Endodermal cell (in vitro differentiated cells): Measurements from ENCODE around the gene SDK1. TPM values are rescaled to one million over a fixed set of nuclear protein-coding genes. Genes with fewer than 3 reads are reported as not detected.
"Not testable (repeated sequence)": the region's sequence is repeated elsewhere in the genome, so short reads cannot be mapped to it uniquely, and the experiment has no call there.

Experiments
- DNase-seq: peaks from one replicate; pipeline ENCODE4 v3.0.0-alpha.2; 2017
- H3K27ac ChIP-seq: 2 replicates; pipeline ENCODE4 v1.5.1; 2013; ENCODE audit warnings: mild to moderate bottlenecking, low read depth, low read length, moderate library complexity
- H3K27me3 ChIP-seq: 2 replicates; pipeline ENCODE4 v1.6.1; 2013; ENCODE audit warnings: mild to moderate bottlenecking, low read length, moderate library complexity; ENCODE audit not compliant: insufficient read depth, control insufficient read depth, poor library complexity, severe bottlenecking
- H3K36me3 ChIP-seq: 2 replicates; pipeline ENCODE4 v1.7.0; 2013; ENCODE audit warnings: mild to moderate bottlenecking, low read length, moderate library complexity; ENCODE audit not compliant: control insufficient read depth, insufficient read depth
- H3K4me1 ChIP-seq: one replicate; pipeline ENCODE4 v1.7.0; 2013; ENCODE audit warnings: low read length; ENCODE audit not compliant: control insufficient read depth, insufficient read depth
- H3K4me3 ChIP-seq: 2 replicates; pipeline ENCODE4 v1.5.1; 2013; ENCODE audit warnings: mild to moderate bottlenecking, low read length, moderate library complexity
- H3K9ac ChIP-seq: 2 replicates; pipeline ENCODE4 v1.6.1; 2013; ENCODE audit warnings: mild to moderate bottlenecking, low read length, moderate library complexity; ENCODE audit not compliant: poor library complexity, severe bottlenecking; ENCODE audit errors: extremely low read depth
- H3K9me3 ChIP-seq: 2 replicates; pipeline ENCODE4 v1.6.1; 2013; ENCODE audit warnings: mild to moderate bottlenecking, low read length, moderate library complexity; ENCODE audit not compliant: control insufficient read depth
- H3K27ac Mint-ChIP-seq: 2 replicates; pipeline ENCODE4 v1.8.0; 2020; ENCODE audit warnings: mixed read lengths
- H3K27me3 Mint-ChIP-seq: 2 replicates; pipeline ENCODE4 v1.8.0; 2021; ENCODE audit warnings: mild to moderate bottlenecking, mixed read lengths; ENCODE audit not compliant: insufficient read depth
- H3K36me3 Mint-ChIP-seq: 2 replicates; pipeline ENCODE4 v1.8.0; 2020; ENCODE audit warnings: low read depth, mixed read lengths
- H3K4me1 Mint-ChIP-seq: 2 replicates; pipeline ENCODE4 v1.8.0; 2020; ENCODE audit warnings: mixed read lengths
- H3K4me3 Mint-ChIP-seq: 2 replicates; pipeline ENCODE4 v1.8.0; 2020; ENCODE audit warnings: mild to moderate bottlenecking, moderate library complexity, mixed read lengths
- H3K9me3 Mint-ChIP-seq: 2 replicates; pipeline ENCODE4 v1.8.0; 2020; ENCODE audit warnings: mild to moderate bottlenecking, mixed read lengths
- WGBS, 2 experiments: methylation state at CpG; one replicate each; pipeline versions ENCODE4 v1.1.5 to v1.1.7; 2013; ENCODE audit warnings: missing lambda C conversion rate in 2 of 2, mixed read lengths in 1 of 2; ENCODE audit not compliant: insufficient coverage in 1 of 2, insufficient read length in 1 of 2; 5-methylcytosine and 5-hydroxymethylcytosine counted together
- total RNA-seq, 2 donors: library from RNA; stranded (reverse); fragmentation: NEBNext Ultra II Directional in 1 of 2; extraction: Animal tissue kit (Norgen Biotek cat#: 25700) in 1 of 2; gene quantifications; 2 replicates in 1 of 2; 3 replicates in 1 of 2; pipeline ENCODE4 v1.2.1, GENCODE V29; 2021
- TF ChIP-seq, protein P1 (sequence below): fragments of 200-600 bp; sonication (generic); conservative IDR thresholded peaks from 2 replicates; pipeline ENCODE4 v1.5.0; 2021; ENCODE audit warnings: antibody characterized with exemption, mild to moderate bottlenecking

Gene SDK1
- total RNA-seq, 2 donors from 2014 or later, result 22.7 to 23.1 TPM

DNA sequence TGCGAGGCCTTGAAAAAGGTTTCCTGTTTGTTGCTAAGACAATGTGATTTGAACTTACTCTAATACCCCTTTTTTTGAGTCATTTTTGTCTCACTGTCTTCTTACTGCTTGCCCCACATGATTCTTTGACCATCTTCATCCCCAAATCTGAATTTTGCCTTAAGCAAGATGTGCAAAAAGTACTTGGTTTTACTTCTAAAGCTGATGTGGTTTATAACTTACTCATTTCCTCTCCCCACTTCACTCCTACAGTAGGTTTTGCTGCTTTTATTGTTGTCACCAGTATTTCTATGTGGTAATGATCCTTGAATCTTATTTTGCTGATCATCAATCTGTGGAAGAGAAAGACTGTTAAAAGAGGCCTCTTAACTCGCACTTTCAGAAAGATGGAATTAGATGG, 396.4 kb downstream of the SDK1 start:
- no peaks in the 10 kb centered on the region for H3K9me3 Mint-ChIP-seq
- DNase-seq, result no peak
- Histone ChIP-seq H3K4me3 (no peak overlapping the region), H3K27ac (no peak overlapping the region), H3K4me1 (no peaks in the 10 kb centered on the region), H3K9me3 (no peaks in the 10 kb centered on the region), H3K27me3 (no peaks in the 10 kb centered on the region), H3K36me3 (no peaks in the 10 kb centered on the region), H3K9ac (no peak overlapping the region)
- 92 to 100% methylated on average over 2 of the region's 2 CpGs for WGBS, 2 experiments
- TF ChIP-seq, protein P1, sequence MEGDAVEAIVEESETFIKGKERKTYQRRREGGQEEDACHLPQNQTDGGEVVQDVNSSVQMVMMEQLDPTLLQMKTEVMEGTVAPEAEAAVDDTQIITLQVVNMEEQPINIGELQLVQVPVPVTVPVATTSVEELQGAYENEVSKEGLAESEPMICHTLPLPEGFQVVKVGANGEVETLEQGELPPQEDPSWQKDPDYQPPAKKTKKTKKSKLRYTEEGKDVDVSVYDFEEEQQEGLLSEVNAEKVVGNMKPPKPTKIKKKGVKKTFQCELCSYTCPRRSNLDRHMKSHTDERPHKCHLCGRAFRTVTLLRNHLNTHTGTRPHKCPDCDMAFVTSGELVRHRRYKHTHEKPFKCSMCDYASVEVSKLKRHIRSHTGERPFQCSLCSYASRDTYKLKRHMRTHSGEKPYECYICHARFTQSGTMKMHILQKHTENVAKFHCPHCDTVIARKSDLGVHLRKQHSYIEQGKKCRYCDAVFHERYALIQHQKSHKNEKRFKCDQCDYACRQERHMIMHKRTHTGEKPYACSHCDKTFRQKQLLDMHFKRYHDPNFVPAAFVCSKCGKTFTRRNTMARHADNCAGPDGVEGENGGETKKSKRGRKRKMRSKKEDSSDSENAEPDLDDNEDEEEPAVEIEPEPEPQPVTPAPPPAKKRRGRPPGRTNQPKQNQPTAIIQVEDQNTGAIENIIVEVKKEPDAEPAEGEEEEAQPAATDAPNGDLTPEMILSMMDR, result no peak
- H3K36me3 Mint-ChIP-seq, result no peaks in the 10 kb centered on the region
- no peak overlapping the region for H3K4me3 Mint-ChIP-seq
- peaks cover 9% of the 10 kb centered on the region for H3K4me1 Mint-ChIP-seq
- H3K27ac Mint-ChIP-seq, result no peak overlapping the region
- no peaks in the 10 kb centered on the region for H3K27me3 Mint-ChIP-seq

DNA sequence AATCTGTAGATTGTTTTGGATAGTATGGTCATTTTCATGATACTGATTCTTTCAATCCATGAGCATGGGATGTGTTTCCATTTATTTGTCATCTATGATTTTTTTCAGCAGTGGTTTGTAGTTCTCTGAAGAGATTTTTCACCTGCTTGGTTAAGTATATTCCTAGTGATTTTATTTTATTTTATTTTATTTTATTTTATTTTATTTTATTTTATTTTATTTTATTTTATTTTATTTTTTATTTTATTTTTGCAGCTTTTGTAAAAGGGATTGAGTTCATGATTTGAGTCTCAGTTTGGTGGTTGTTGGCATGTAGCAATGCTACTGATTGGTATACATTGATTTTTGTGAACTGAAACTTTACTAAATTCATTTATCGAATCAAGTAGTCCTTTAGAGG, 404.2 kb downstream of the SDK1 start:
- Mint-ChIP-seq H3K27me3 (no peaks in the 10 kb centered on the region), H3K4me1 (peaks cover 10% of the 10 kb centered on the region), H3K36me3 (peaks cover 24% of the 10 kb centered on the region), H3K27ac (no peak overlapping the region), H3K9me3 (peaks cover 41% of the 10 kb centered on the region), H3K4me3 (no peak overlapping the region)
- Histone ChIP-seq H3K4me1 (no peaks in the 10 kb centered on the region), H3K27me3 (no peaks in the 10 kb centered on the region), H3K27ac (no peak overlapping the region), H3K9me3 (peaks cover 30% of the 10 kb centered on the region), H3K36me3 (no peaks in the 10 kb centered on the region), H3K4me3 (no peak overlapping the region), H3K9ac (no peak overlapping the region)
- TF ChIP-seq, protein P1, result no peak
- DNase-seq, result no peak
- 83 to 94% methylated on average over 1 of the region's 1 CpG for WGBS, 2 experiments

DNA sequence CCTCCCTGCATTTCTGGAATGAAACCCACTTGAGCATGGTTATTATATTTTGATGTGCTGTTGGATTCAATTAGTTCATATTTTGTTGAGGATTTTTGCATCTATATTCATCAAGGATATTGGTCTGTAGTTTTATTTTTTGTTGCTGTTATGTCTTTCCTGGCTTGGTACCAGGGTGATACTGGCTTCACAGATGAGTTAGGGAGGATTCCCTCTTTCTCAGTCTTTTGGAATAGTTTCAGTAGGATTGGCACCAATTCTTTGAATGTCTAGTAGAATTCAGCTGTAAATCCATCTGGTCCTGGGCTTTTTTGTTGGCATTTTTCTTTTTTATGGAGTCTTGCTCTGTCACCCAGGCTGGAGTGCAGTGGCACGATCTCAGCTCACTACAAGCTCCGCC, 405.0 kb downstream of the SDK1 start:
- H3K4me3 ChIP-seq, H3K27ac Mint-ChIP-seq, H3K4me3 Mint-ChIP-seq, DNase-seq, H3K27ac ChIP-seq, H3K27me3 Mint-ChIP-seq, H3K9ac ChIP-seq, H3K27me3 ChIP-seq, H3K4me1 ChIP-seq, H3K36me3 ChIP-seq: not testable (repeated sequence)
- H3K9me3 ChIP-seq, result peaks cover 31% of the 10 kb centered on the region
- peaks cover 24% of the 10 kb centered on the region for H3K36me3 Mint-ChIP-seq
- H3K4me1 Mint-ChIP-seq, result peaks cover 14% of the 10 kb centered on the region
- 96% methylated on average over 2 of the region's 2 CpGs; no CpG with 5 or more reads in 1 of the 2 experiments for WGBS, 2 experiments
- H3K9me3 Mint-ChIP-seq, result peaks cover 41% of the 10 kb centered on the region

DNA sequence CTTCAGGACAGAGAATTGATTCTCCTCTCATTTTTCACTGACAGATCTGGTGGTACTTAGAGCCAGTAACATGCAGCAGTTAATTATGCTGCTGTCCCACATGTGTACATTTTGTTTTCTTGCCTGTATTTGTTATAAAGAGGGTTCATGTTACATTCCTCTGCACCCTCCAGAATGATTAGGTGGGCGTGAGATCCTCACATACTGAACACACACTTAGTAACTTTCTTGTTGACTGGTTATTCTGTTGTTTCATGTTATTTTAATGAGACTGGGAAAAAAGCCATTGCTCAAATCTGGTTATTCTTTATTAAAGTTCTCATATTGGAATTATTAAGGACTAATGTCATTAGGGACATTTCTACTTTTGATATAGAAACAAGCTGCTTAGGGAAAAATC, 409.1 kb downstream of the SDK1 start:
- Mint-ChIP-seq H3K4me3 (no peak overlapping the region), H3K36me3 (peaks cover 16% of the 10 kb centered on the region), H3K27me3 (no peaks in the 10 kb centered on the region), H3K4me1 (peaks cover 36% of the 10 kb centered on the region), H3K27ac (no peak overlapping the region), H3K9me3 (peaks cover 48% of the 10 kb centered on the region)
- H3K4me3 ChIP-seq, result no peak overlapping the region
- WGBS, 2 experiments, result 88% methylated on average over 1 of the region's 1 CpG; no CpG with 5 or more reads in 1 of the 2 experiments
- H3K9me3 ChIP-seq, result peaks cover 35% of the 10 kb centered on the region
- no peaks in the 10 kb centered on the region for H3K27me3 ChIP-seq
- TF ChIP-seq, protein P1, result no peak
- no peak for DNase-seq
- H3K4me1 ChIP-seq, result peaks cover 26% of the 10 kb centered on the region
- H3K36me3 ChIP-seq, result peaks cover 5% of the 10 kb centered on the region
- no peak overlapping the region for H3K27ac ChIP-seq
- H3K9ac ChIP-seq, result no peak overlapping the region
